GM18499 (cell line): Measurements from ENCODE around the gene ANAPC15.

Source experiments
- ATAC-seq: cut with Tn5 transposase; IDR thresholded peaks from one replicate; pipeline ENCODE4 v1.9.1; 2021; ENCODE audit warnings: moderate number of reproducible peaks; ENCODE audit not compliant: insufficient read depth, unreplicated experiment

The ANAPC15 gene

GRCh38 chr11:72127923-72128322 is 15.4 kb upstream of the ANAPC15 start:
- no peak for ATAC-seq

GRCh38 chr11:72125956-72126355 is 13.5 kb upstream of the ANAPC15 start:
- no peak for ATAC-seq

- no peak for ATAC-seq
Observed at GRCh38 chr11:72124046-72124445, 11.6 kb upstream of the ANAPC15 start.

- no peak for ATAC-seq
Observed at GRCh38 chr11:72123117-72123653, 10.7 kb upstream of the ANAPC15 start.

GRCh38 chr11:72122607-72123006 is 10.1 kb upstream of the ANAPC15 start:
- no peak for ATAC-seq

- ATAC-seq, result no peak
Observed at GRCh38 chr11:72120930-72121329, 8.4 kb upstream of the ANAPC15 start.

GRCh38 chr11:72119198-72119597 is 6.7 kb upstream of the ANAPC15 start:
- ATAC-seq, result no peak

GRCh38 chr11:72116019-72116755 is 3.7 kb upstream of the ANAPC15 start:
- ATAC-seq, result no peak

- no peak for ATAC-seq
Observed at GRCh38 chr11:72114570-72114969, 2.1 kb upstream of the ANAPC15 start.

GRCh38 chr11:72112978-72113808 is 698 bp upstream of the ANAPC15 start:
- no peak for ATAC-seq

- ATAC-seq, result no peak
Observed at GRCh38 chr11:72111300-72112142, 974 bp downstream of the ANAPC15 start.

GRCh38 chr11:72105888-72106287 is 6.6 kb downstream of the ANAPC15 start, which contains the start of gene TOMT:
Gene TOMT (plus strand): TSS chr11:72105924. CDS start chr11:72105952, 28 bp downstream.
- no peak for ATAC-seq

GRCh38 chr11:72103754-72104167 is 8.7 kb downstream of the ANAPC15 start:
- ATAC-seq, result no peak

- ATAC-seq, result peak; percentile 69
Observed at GRCh38 chr11:72102946-72103753, 9.3 kb downstream of the ANAPC15 start, which contains the start of gene LAMTOR1. Gene LAMTOR1 (minus strand): TSS chr11:72103297. CDS start chr11:72103224, 73 bp downstream.

GRCh38 chr11:72102631-72102945 is 9.9 kb downstream of the ANAPC15 start:
- ATAC-seq, result no peak

- ATAC-seq, result no peak
Observed at GRCh38 chr11:72102162-72102561, 10.3 kb downstream of the ANAPC15 start.

GRCh38 chr11:72100462-72100861 is 12.0 kb downstream of the ANAPC15 start:
- no peak for ATAC-seq

- ATAC-seq, result no peak
Observed at GRCh38 chr11:72100009-72100408, 12.5 kb downstream of the ANAPC15 start.

- no peak for ATAC-seq
Observed at GRCh38 chr11:72098741-72099140, 13.8 kb downstream of the ANAPC15 start.

- no peak for ATAC-seq
Observed at GRCh38 chr11:72091292-72091691, 21.2 kb downstream of the ANAPC15 start.
